Upper lobe of left lung (tissue), 6 donors: ENCODE measurements around the gene MRPL14. TPM values are rescaled to one million over a fixed set of nuclear protein-coding genes. Genes with fewer than 3 reads are reported as not detected.

Experiments used
- ATAC-seq, 2 donors: fragments of 200-7000 bp; cut with Tn5 transposase; one replicate each; pipeline ENCODE4 v1.9.1; 2022; ENCODE audit warnings: mild to moderate bottlenecking in 2 of 2, moderate library complexity in 2 of 2; ENCODE audit not compliant: low FRiP score in 2 of 2
- DNase-seq, 2 donors: peaks; one replicate each; pipeline ENCODE4 v3.0.0-alpha.2; 2019 to 2020
- H3K27ac ChIP-seq, 4 donors: fragments of 200-600 bp; sonication (generic); one replicate each; pipeline ENCODE4 v1.5.1; 2016 to 2019
- H3K27me3 ChIP-seq, 4 donors: fragments of 200-600 bp; sonication (generic); one replicate each; pipeline ENCODE4 v1.5.1; 2017 to 2019
- H3K36me3 ChIP-seq, 4 donors: fragments of 200-600 bp; sonication (generic); one replicate each; pipeline ENCODE4 v1.5.1; 2016 to 2019
- H3K4me1 ChIP-seq, 4 donors: fragments of 200-600 bp; sonication (generic); one replicate each; pipeline ENCODE4 v1.5.1; 2018 to 2019
- H3K4me3 ChIP-seq, 4 donors: fragments of 200-600 bp; sonication (generic); one replicate each; pipeline ENCODE4 v1.5.1; 2017 to 2019; ENCODE audit warnings: mild to moderate bottlenecking in 2 of 4, moderate library complexity in 1 of 4
- H3K9me3 ChIP-seq, 4 donors: fragments of 200-600 bp; sonication (generic); one replicate each; pipeline ENCODE4 v1.5.1; 2018 to 2019
- CTCF ChIP-seq, 6 experiments: fragments of 450-650 bp in 4 of 6; fragments of 200-600 bp in 2 of 6; sonication (generic) in 2 of 6; IDR thresholded peaks; one replicate each; pipeline ENCODE4 v1.5.1; 2016 to 2019; ENCODE audit warnings: antibody characterized with exemption in 6 of 6
- EP300 ChIP-seq, 4 donors: sonication (generic); formaldehyde crosslinking; IDR thresholded peaks; one replicate each; pipeline ENCODE4 v1.5.1; 2017; ENCODE audit warnings: antibody characterized with exemption in 4 of 4, control low read depth in 2 of 4
- POLR2A ChIP-seq, 4 donors: fragments of 450-650 bp; IDR thresholded peaks; one replicate each; pipeline ENCODE4 v1.5.1; 2016 to 2017; ENCODE audit warnings: antibody characterized with exemption in 4 of 4, mild to moderate bottlenecking in 2 of 4
- POLR2AphosphoS5 ChIP-seq, 2 donors: sonication (generic); formaldehyde crosslinking; IDR thresholded peaks; one replicate each; pipeline ENCODE4 v1.5.1; 2017; ENCODE audit warnings: antibody characterized with exemption in 2 of 2
- WGBS, 2 donors: methylation state at CpG; one replicate each; pipeline ENCODE4 v1.1.5; 2017 to 2018; 5-methylcytosine and 5-hydroxymethylcytosine counted together
- total RNA-seq, 6 donors: library from RNA; depleted of rRNA in 4 of 6; stranded (reverse); fragments of >200 nt in 4 of 6; gene quantifications; one replicate each; pipeline versions ENCODE4 v1.1.0 to v1.2.1, GENCODE V29; 2016 to 2021
- donor health status: DM: no; HTN: no; CAD: no; lungs with moderate emphysema.
- donor health status: DM: no; HTN: yes; CAD: no; lungs with severe emphysema.

The MRPL14 gene
- total RNA-seq, 6 donors from 2014 or later = 89.1 to 164 (median 97.7) TPM

- peaks cover 0 to 42% (median 14%) of the 10 kb centered on the region in 4 donors for H3K36me3 ChIP-seq
- 89 to 93% methylated on average over 3 of the region's 3 CpGs for WGBS, 2 donors
- peak overlapping the region; percentile 35 to 72 (median 48) for H3K27ac ChIP-seq
Observed at GRCh38 chr6:44105993-44106740, 21.1 kb downstream of the MRPL14 start.

DNA sequence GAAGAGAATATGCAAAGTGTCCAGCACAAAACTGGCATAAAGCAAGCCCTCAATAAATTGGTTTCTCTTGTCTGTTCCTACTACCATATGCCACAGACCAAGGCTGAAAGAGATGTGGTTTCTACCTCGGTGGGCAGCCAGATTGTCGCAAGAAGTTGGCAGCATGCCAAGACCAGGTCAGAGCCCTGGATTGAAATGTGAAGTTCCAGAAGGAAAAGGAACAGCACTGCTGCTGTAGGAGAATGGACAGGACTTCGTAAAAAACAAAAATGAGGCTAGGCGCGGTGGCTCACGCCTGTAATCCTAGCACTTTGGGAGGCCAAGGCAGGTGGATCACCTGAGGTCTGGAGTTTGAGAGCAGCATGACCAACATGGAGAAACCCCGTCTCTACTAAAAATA lies 22.1 kb downstream of the MRPL14 start:
- 55 to 69% methylated on average over 7 of the region's 7 CpGs for WGBS, 2 donors
- Histone ChIP-seq H3K27ac (peak overlapping the region; percentile 45 to 72 (median 56)), H3K36me3 (peaks cover 0 to 31% (median 8%) of the 10 kb centered on the region in 4 donors), H3K4me3 (no peak overlapping the region), H3K4me1 (peaks cover 25 to 48% (median 33%) of the 10 kb centered on the region in 4 donors), H3K9me3 (no peaks in the 10 kb centered on the region), H3K27me3 (no peaks in the 10 kb centered on the region)
- TF ChIP-seq POLR2A (IDR thresholded peaks at IDR 0.05) (no peak), CTCF (IDR thresholded peaks at IDR 0.05) (no peak), POLR2AphosphoS5 (IDR thresholded peaks at IDR 0.05) (no peak), EP300 (IDR thresholded peaks at IDR 0.05) (no peak)
- no peak for DNase-seq
- ATAC-seq = no peak

More at GRCh38 chr6:44105993-44106740, 21.1 kb downstream of the MRPL14 start:
- Histone ChIP-seq H3K27me3 (no peaks in the 10 kb centered on the region), H3K9me3 (no peaks in the 10 kb centered on the region), H3K4me1 (peaks cover 25 to 43% (median 31%) of the 10 kb centered on the region in 4 donors), H3K4me3 (no peak overlapping the region)
- TF ChIP-seq CTCF (IDR thresholded peaks at IDR 0.05) = no peak
- TF ChIP-seq POLR2AphosphoS5 (IDR thresholded peaks at IDR 0.05) = no peak
- no peak for TF ChIP-seq EP300 (IDR thresholded peaks at IDR 0.05)
- no peak for TF ChIP-seq POLR2A (IDR thresholded peaks at IDR 0.05)
- ATAC-seq (no peak), DNase-seq (no peak)

GRCh38 chr6:44104481-44105021 lies 22.7 kb downstream of the MRPL14 start:
- ATAC-seq (peak; percentile 60 to 72), DNase-seq (peak in 1 of 2 donors; percentile 68)
- 44 to 47% methylated on average over 3 of the region's 3 CpGs for WGBS, 2 donors
- Histone ChIP-seq H3K4me1 (peaks cover 25 to 47% (median 33%) of the 10 kb centered on the region in 4 donors), H3K4me3 (no peak overlapping the region), H3K9me3 (no peaks in the 10 kb centered on the region), H3K27ac (peak overlapping the region; percentile 45 to 72 (median 56)), H3K27me3 (no peaks in the 10 kb centered on the region), H3K36me3 (peaks cover 0 to 25% (median 8%) of the 10 kb centered on the region in 4 donors)
- TF ChIP-seq POLR2A (IDR thresholded peaks at IDR 0.05) (no peak), EP300 (IDR thresholded peaks at IDR 0.05) (peak in 2 of 4 donors; percentile 61 to 87), POLR2AphosphoS5 (IDR thresholded peaks at IDR 0.05) (peak; percentile 76 to 82), CTCF (IDR thresholded peaks at IDR 0.05) (no peak)

- DNase-seq (no peak), ATAC-seq (no peak)
- Histone ChIP-seq H3K4me3 (no peak overlapping the region), H3K27ac (peak overlapping the region in 2 of 4 donors; percentile 23 to 47), H3K9me3 (no peaks in the 10 kb centered on the region), H3K36me3 (peaks cover 0 to 18% (median 6%) of the 10 kb centered on the region in 4 donors), H3K4me1 (peaks cover 25 to 46% (median 33%) of the 10 kb centered on the region in 4 donors), H3K27me3 (no peaks in the 10 kb centered on the region)
- WGBS, 2 donors = 94 to 100% methylated on average over 2 of the region's 2 CpGs
- TF ChIP-seq POLR2AphosphoS5 (IDR thresholded peaks at IDR 0.05) (no peak), CTCF (IDR thresholded peaks at IDR 0.05) (no peak), POLR2A (IDR thresholded peaks at IDR 0.05) (no peak), EP300 (IDR thresholded peaks at IDR 0.05) (no peak)
Observed at GRCh38 chr6:44102527-44102926, 24.7 kb downstream of the MRPL14 start.
